K562 (cell line): Measurements from ENCODE around the gene GUCY2F. TPM values are rescaled to one million over a fixed set of nuclear protein-coding genes. Genes with fewer than 3 reads are reported as not detected.

Experiments
- ATAC-seq: fragments of 200-7000 bp; cut with Tn5 transposase; 3 replicates; pipeline ENCODE4 v1.9.1; 2020; ENCODE audit warnings: moderate library complexity
- BruUV-seq: library from RNA; stranded (reverse); fragments of 400-500 nt; replicated peaks from 2 replicates; lab custom pipeline; 2021; lab: Mats Ljungman, UMichigan
- CTCF ChIA-PET: fragments of 300-600 bp; formaldehyde crosslinking; extraction: SDS; loops from one replicate; lab custom pipeline; 2021; ENCODE audit warnings: low intra/inter-chr PET ratio; lab: Yijun Ruan, JAX
- POLR2A ChIA-PET: fragments of 300-600, 350-650 bp; sonication (Branson Sonifier 250); formaldehyde crosslinking; extraction: SDS; loops from one replicate; lab custom pipeline; 2021; ENCODE audit warnings: antibody characterized with exemption, inconsistent platforms; lab: Yijun Ruan, JAX
- DNase-seq, 4 experiments: peaks; one replicate each; pipeline versions ENCODE4 v3.0.0 to v3.0.0-alpha.2; 2011 to 2018; ENCODE audit warnings: low spot score in 3 of 4, mixed read lengths in 3 of 4; ENCODE audit errors: extremely low read depth in 1 of 4
- FAIRE-seq: peaks from 2 replicates; lab custom pipeline; 2011; peaks lifted over from hg19 to GRCh38; lab: Jason Lieb, UNC
- H2AFZ ChIP-seq: 2 replicates; pipeline ENCODE4 v1.6.0; 2011; ENCODE audit warnings: low read depth, low read length, control low read depth, inconsistent platforms
- H3K27ac ChIP-seq: fragments of 200-600 bp; 3 replicates; pipeline ENCODE4 v1.8.0; 2011; ENCODE audit warnings: low read depth, mild to moderate bottlenecking, control low read depth, inconsistent platforms, low read length, moderate library complexity, mixed read lengths; ENCODE audit errors: extremely low read depth
- H3K27me3 ChIP-seq, 2 experiments: fragments of 300-600 bp in 1 of 2; 2 replicates in 1 of 2; 3 replicates in 1 of 2; pipeline versions ENCODE4 v1.6.0 to v1.8.0; 2011; ENCODE audit warnings: inconsistent platforms in 2 of 2, low read length in 2 of 2, mild to moderate bottlenecking in 1 of 2, mixed read lengths in 1 of 2, moderate library complexity in 1 of 2; ENCODE audit not compliant: control insufficient read depth in 2 of 2, insufficient read depth in 2 of 2
- H3K36me3 ChIP-seq: fragments of 300-600 bp; 3 replicates; pipeline ENCODE4 v1.8.0; 2011; ENCODE audit warnings: mild to moderate bottlenecking, low read length, inconsistent platforms; ENCODE audit not compliant: control insufficient read depth, insufficient read depth
- H3K4me1 ChIP-seq, 2 experiments: fragments of 200-600 bp in 1 of 2; replicated peaks in 1 of 2; 2 replicates in 1 of 2; 3 replicates in 1 of 2; pipeline versions ENCODE4 v1.5.1 to v1.8.0; 2011; ENCODE audit warnings: inconsistent platforms in 2 of 2, low read length in 2 of 2, mild to moderate bottlenecking in 1 of 2, mixed read lengths in 1 of 2, moderate library complexity in 1 of 2; ENCODE audit not compliant: control insufficient read depth in 2 of 2, insufficient read depth in 2 of 2
- H3K4me2 ChIP-seq: 2 replicates; pipeline ENCODE4 v1.6.1; 2011; ENCODE audit warnings: low read length, control low read depth, inconsistent platforms, mixed read lengths; ENCODE audit not compliant: insufficient read depth
- H3K4me3 ChIP-seq: fragments of 200-600 bp; sonication (generic), shearing (Covaris generic); 2 replicates; pipeline ENCODE4 v1.5.1; 2016; ENCODE audit warnings: control low read depth, inconsistent platforms
- H3K79me2 ChIP-seq: fragments of 200-600 bp; 3 replicates; pipeline ENCODE4 v1.8.0; 2011; ENCODE audit warnings: low read length, inconsistent platforms; ENCODE audit not compliant: control insufficient read depth, insufficient read depth
- H3K9ac ChIP-seq, 2 experiments: 2 replicates each; pipeline versions ENCODE4 v1.6.0 to v1.6.1; 2011; ENCODE audit warnings: low read depth in 2 of 2, low read length in 2 of 2, control low read depth in 1 of 2, inconsistent platforms in 1 of 2, mild to moderate bottlenecking in 1 of 2, mixed read lengths in 1 of 2; ENCODE audit not compliant: insufficient read depth in 1 of 2
- H3K9me1 ChIP-seq: one replicate; pipeline ENCODE4 v1.6.0; 2011; ENCODE audit warnings: inconsistent platforms, mild to moderate bottlenecking, low read length, moderate library complexity; ENCODE audit not compliant: control insufficient read depth, insufficient read depth
- H3K9me3 ChIP-seq: replicated peaks from 2 replicates; pipeline ENCODE4 v1.5.1; 2011; ENCODE audit warnings: low read depth, low read length, inconsistent platforms; ENCODE audit not compliant: control insufficient read depth, insufficient read depth
- H4K20me1 ChIP-seq: replicated peaks from 2 replicates; pipeline ENCODE4 v1.6.1; 2011; ENCODE audit warnings: low read length, inconsistent platforms, mixed read lengths; ENCODE audit not compliant: control insufficient read depth, insufficient read depth
- ERF ChIP-seq: fragments of 450-650 bp; formaldehyde crosslinking; IDR thresholded peaks from 2 replicates; pipeline ENCODE4 v1.4.0; 2020; ENCODE audit warnings: mild to moderate bottlenecking, mixed read lengths
- EZH2 ChIP-seq: IDR thresholded peaks from 2 replicates; pipeline ENCODE4 v1.6.1; 2012; ENCODE audit warnings: low read depth, mild to moderate bottlenecking, inconsistent platforms, low read length, borderline replicate concordance
- MBD2 ChIP-seq: sonication (generic); IDR thresholded peaks from 2 replicates; pipeline ENCODE4 v1.6.1; 2016; ENCODE audit warnings: low read depth, borderline replicate concordance
- POU5F1 ChIP-seq: fragments of 150-350 bp; IDR thresholded peaks from 2 replicates; pipeline ENCODE4 v1.6.1; 2014; ENCODE audit warnings: borderline replicate concordance, low read length, low read depth, mild to moderate bottlenecking; ENCODE audit not compliant: partially characterized antibody
- RBM25 ChIP-seq: fragments of 200-400 bp; formaldehyde crosslinking; IDR thresholded peaks from 2 replicates; pipeline ENCODE4 v1.6.1; 2018; ENCODE audit warnings: low read length, low read depth, moderate library complexity; ENCODE audit not compliant: severe bottlenecking
- SP2 ChIP-seq: IDR thresholded peaks from 2 replicates; pipeline ENCODE4 v1.6.1; 2011; ENCODE audit warnings: mild to moderate bottlenecking, low read depth, low read length, moderate library complexity; ENCODE audit not compliant: poor library complexity, severe bottlenecking; ENCODE audit errors: extremely low read depth
- TFE3 ChIP-seq: fragments of 450-650 bp; formaldehyde crosslinking; IDR thresholded peaks from 2 replicates; pipeline ENCODE4 v1.4.0; 2020; ENCODE audit warnings: mild to moderate bottlenecking, mixed read lengths
- ZMIZ1 ChIP-seq, 2 experiments: fragments of 150-350 bp in 1 of 2; IDR thresholded peaks; 2 replicates each; pipeline ENCODE4 v1.6.1; 2012 to 2016; ENCODE audit warnings: low read depth in 2 of 2, low read length in 2 of 2, mild to moderate bottlenecking in 1 of 2, moderate library complexity in 1 of 2
- WGBS: fragments of 100-300 bp; shearing (Covaris generic); methylation state at CpG from one replicate; pipeline ENCODE4 v1.1.6; 2016; ENCODE audit warnings: low coverage, mixed read lengths; ENCODE audit not compliant: insufficient coverage; ENCODE audit errors: missing lambda C conversion rate; 5-methylcytosine and 5-hydroxymethylcytosine counted together
- in situ Hi-C: fragments of 300-500 bp; cut with MboI; formaldehyde crosslinking; loops from 4 replicates; pipeline ENCODE4 v1.15.0; 2018; ENCODE audit warnings: inconsistent platforms, mixed read lengths
- intact Hi-C: fragments of 100-400 bp; cut with micrococcal nuclease; formaldehyde crosslinking; loops from 2 replicates; pipeline ENCODE4 v1.14.2; 2022
- polyA plus RNA-seq, 8 experiments: library from polyadenylated mRNA; depleted of rRNA in 4 of 8; stranded (reverse) in 5 of 8; unstranded in 3 of 8; fragments of >200 nt; fragmentation: Nextera tagmentation in 2 of 8; fragmentation: Illumina TruSeq in 1 of 8; extraction: Ambion mirVana in 2 of 8; extraction: Trizol in 1 of 8; gene quantifications; 2 replicates each; pipeline versions ENCODE4 v1.2.1 to v1.2.3, GENCODE V29; 2011 to 2014; ENCODE audit warnings: inconsistent platforms in 1 of 8, missing spikeins in 1 of 8
- total RNA-seq, 7 experiments: library from RNA; depleted of rRNA in 6 of 7; stranded (reverse); fragments of >200 nt in 6 of 7; fragmentation: Illumina TruSeq in 2 of 7; extraction: Trizol in 2 of 7; gene quantifications; 2 replicates each; pipeline versions ENCODE4 v1.2.1 to v1.2.3, GENCODE V29; 2011 to 2021; ENCODE audit warnings: low replicate concordance in 1 of 7

GUCY2F gene
- total and polyA plus RNA-seq, 9 of the 15 experiments (the other 6 are each of a cell fraction or from before 2014, with no cell fraction given), result 0.01 to 0.06 (median 0.05) TPM; not detected in 6

GRCh38 chrX:109409181-109409580, 72.7 kb downstream of the GUCY2F start:
- ChIA-PET CTCF (no interaction called here), POLR2A (no interaction called here)
- in situ Hi-C loops, result no loop called here
- no TSS peak for BruUV-seq
- FAIRE-seq (no peak), ATAC-seq (no peak), DNase-seq (no peak)
- Histone ChIP-seq H3K4me2 (no peak overlapping the region), H3K4me3 (no peak overlapping the region), H3K9me3 (no peaks in the 10 kb centered on the region), H2AFZ (no peak overlapping the region), H3K27ac (no peak overlapping the region), H3K9me1 (no peaks in the 10 kb centered on the region), H4K20me1 (no peaks in the 10 kb centered on the region), H3K79me2 (no peaks in the 10 kb centered on the region), H3K27me3 (no peaks in the 10 kb centered on the region), H3K9ac (no peak overlapping the region), H3K4me1 (no peaks in the 10 kb centered on the region), H3K36me3 (no peaks in the 10 kb centered on the region)
- intact Hi-C loops, result no loop called here
- no peak for TF ChIP-seq RBM25
- no peak for TF ChIP-seq EZH2
- TF ChIP-seq TFE3, result peak; percentile 83
- 0% methylated on average over 2 of the region's 2 CpGs for WGBS

DNA sequence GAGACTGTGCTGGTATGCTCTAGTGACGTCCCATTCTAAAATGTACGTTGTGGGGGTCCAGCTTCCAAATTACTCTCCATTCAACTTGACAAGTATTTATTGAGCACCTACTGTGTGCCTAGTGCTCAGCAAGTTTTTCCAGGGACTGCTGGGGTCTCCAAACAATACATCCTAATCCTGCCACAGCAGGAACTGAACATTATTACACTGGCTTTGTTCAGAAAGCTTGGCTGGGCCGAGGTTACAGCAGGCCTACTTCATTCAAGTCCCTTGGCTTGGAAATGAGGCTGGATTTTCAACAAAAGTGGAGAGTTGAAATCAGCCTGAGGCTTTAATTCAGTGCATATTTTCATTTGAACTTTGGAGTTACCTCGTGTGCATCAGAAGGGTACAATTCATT, 78.0 kb downstream of the GUCY2F start:
- Histone ChIP-seq H4K20me1 (no peaks in the 10 kb centered on the region), H3K79me2 (no peaks in the 10 kb centered on the region), H2AFZ (no peak overlapping the region), H3K9me1 (no peaks in the 10 kb centered on the region), H3K27ac (no peak overlapping the region), H3K4me3 (no peak overlapping the region), H3K9me3 (no peaks in the 10 kb centered on the region), H3K4me2 (no peak overlapping the region), H3K27me3 (no peaks in the 10 kb centered on the region), H3K4me1 (no peaks in the 10 kb centered on the region), H3K36me3 (no peaks in the 10 kb centered on the region), H3K9ac (no peak overlapping the region)
- ATAC-seq, result no peak
- ChIA-PET POLR2A (no interaction called here), CTCF (no interaction called here)
- in situ Hi-C loops (no loop called here), intact Hi-C loops (no loop called here)
- DNase-seq, result no peak
- no peak for FAIRE-seq
- WGBS, result 0% methylated on average over 3 of the region's 4 CpGs
- BruUV-seq, result no TSS peak
- TF ChIP-seq ERF (CRISPR knock-in tag) (no peak), MBD2 (no peak), POU5F1 (no peak), SP2 (no peak), ZMIZ1 (IDR thresholded peaks at IDR 0.05; ENCODE audit: low read depth in 2 of 2, low read length in 2 of 2) (no peak)
